Neural progenitor cell (in vitro differentiated cells): ENCODE data around the gene CFAP299.

Experiments
- CTCF ChIP-seq: fragments of 200-600 bp; sonication (generic); IDR thresholded peaks from 2 replicates; pipeline ENCODE4 v1.5.1; 2017; ENCODE audit warnings: antibody characterized with exemption, mild to moderate bottlenecking
- EZH2 ChIP-seq: fragments of 200-600 bp; sonication (generic); IDR thresholded peaks from 2 replicates; pipeline ENCODE4 v1.6.1; 2017; ENCODE audit warnings: antibody characterized with exemption, mild to moderate bottlenecking, moderate library complexity
- EZH2phosphoT487 ChIP-seq: fragments of 200-600 bp; sonication (generic); IDR thresholded peaks from 2 replicates; pipeline ENCODE4 v1.6.1; 2017; ENCODE audit warnings: antibody characterized with exemption

DNA sequence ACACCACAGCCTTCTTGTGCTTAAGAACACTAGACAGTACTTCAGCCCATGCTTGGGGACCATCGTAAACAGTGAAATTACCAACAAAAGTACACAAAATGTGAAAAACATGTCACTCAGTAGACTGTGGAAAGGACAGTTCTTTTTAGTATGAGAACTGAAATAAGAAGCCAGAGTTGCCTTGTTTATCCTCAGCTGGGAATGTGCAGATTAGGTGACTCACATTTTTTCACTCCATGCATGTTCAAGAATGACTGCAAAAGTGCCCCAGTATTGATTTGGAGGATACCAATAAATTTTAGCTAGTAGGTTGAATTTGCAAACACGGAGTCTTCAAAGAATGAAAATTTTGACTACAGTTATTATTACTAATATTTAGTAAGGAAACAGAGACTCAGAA, 671.9 kb downstream of the CFAP299 start:
- no peak for TF ChIP-seq CTCF
- TF ChIP-seq EZH2: no peak
- no peak for TF ChIP-seq EZH2phosphoT487
